Right ventricle myocardium superior (tissue), 1 donor: ENCODE measurements around the gene UBE2G2. TPM values are rescaled to one million over a fixed set of nuclear protein-coding genes. Genes with fewer than 3 reads are reported as not detected.

ENCODE experiments used
- ATAC-seq: fragments of 200-7000 bp; cut with Tn5 transposase; one replicate; pipeline ENCODE4 v1.9.1; 2020; ENCODE audit warnings: mild to moderate bottlenecking; ENCODE audit not compliant: poor library complexity
- DNase-seq: peaks from one replicate; pipeline ENCODE4 v3.0.0-alpha.2; 2020
- intact Hi-C: fragments of 100-400 bp; cut with DNase I; formaldehyde crosslinking; loops from one replicate; pipeline ENCODE4 v1.11.2; 2022
- long read RNA-seq: library from polyadenylated mRNA; unstranded; transcript quantifications from one replicate; pipeline ENCODE4 v2.0.0, GENCODE V29; 2021
- total RNA-seq: library from RNA; stranded (reverse); fragmentation: NEBNext Ultra II Directional; extraction: Animal tissue kit (Norgen Biotek cat#: 25700); gene quantifications from one replicate; pipeline ENCODE4 v1.2.1, GENCODE V29; 2021
- donor health status: DM: no; HTN: yes; CAD: no; lungs with severe emphysema.

Gene UBE2G2
- 64.5 TPM for total RNA-seq
- long read RNA-seq, full-length matches to known transcripts, result 111 of 132 reads
- long read RNA-seq, partial matches to known transcripts, result 8 of 132 reads
- long read RNA-seq, other reads (novel, unspliced or antisense), result 13 of 132 reads

- intact Hi-C loops, result loop anchor here (5.0 kb wide), 1 partner anchor 76 kb away; no protein-coding TSS in a partner anchor
- peak; percentile 98 for ATAC-seq
- DNase-seq, result peak; percentile 90
Observed at GRCh38 chr21:44801468-44802395, at the start of gene UBE2G2. Gene UBE2G2, minus strand, starts transcription at chr21:44801820. Its CDS starts 72 bp downstream, at chr21:44801748.

- intact Hi-C loops, result no loop called here
- ATAC-seq (no peak), DNase-seq (peak; percentile 47)
Observed at GRCh38 chr21:44850905-44851657, 49.5 kb upstream of the UBE2G2 start.

GRCh38 chr21:44850208-44850800 lies 48.7 kb upstream of the UBE2G2 start:
- intact Hi-C loops, result no loop called here
- ATAC-seq, result no peak
- peak; percentile 37 for DNase-seq

GRCh38 chr21:44849616-44850130 lies 48.1 kb upstream of the UBE2G2 start:
- intact Hi-C loops, result no loop called here
- ATAC-seq, result no peak
- peak; percentile 33 for DNase-seq

- intact Hi-C loops, result no loop called here
- DNase-seq (peak; percentile 27), ATAC-seq (no peak)
Observed at GRCh38 chr21:44848821-44849521, 47.4 kb upstream of the UBE2G2 start.

- ATAC-seq (no peak), DNase-seq (peak; percentile 40)
- intact Hi-C loops, result no loop called here
Observed at GRCh38 chr21:44847261-44848056, 45.8 kb upstream of the UBE2G2 start.

GRCh38 chr21:44846485-44847260 lies 45.1 kb upstream of the UBE2G2 start:
- intact Hi-C loops, result no loop called here
- DNase-seq (peak; percentile 72), ATAC-seq (peak; percentile 49)

GRCh38 chr21:44846224-44846484 lies 44.5 kb upstream of the UBE2G2 start:
- intact Hi-C loops, result no loop called here
- DNase-seq (no peak), ATAC-seq (no peak)

- DNase-seq, result peak; percentile 87
- ATAC-seq, result peak; percentile 71
- intact Hi-C loops, result no loop called here
Observed at GRCh38 chr21:44845418-44846223, 44.0 kb upstream of the UBE2G2 start.

- ATAC-seq (no peak), DNase-seq (peak; percentile 24)
- intact Hi-C loops, result no loop called here
Observed at GRCh38 chr21:44844256-44844655, 42.6 kb upstream of the UBE2G2 start.

GRCh38 chr21:44842721-44843445 lies 41.3 kb upstream of the UBE2G2 start:
- ATAC-seq (no peak), DNase-seq (peak; percentile 23)
- intact Hi-C loops, result no loop called here

GRCh38 chr21:44842087-44842486 lies 40.5 kb upstream of the UBE2G2 start:
- DNase-seq (peak; percentile 6), ATAC-seq (no peak)
- intact Hi-C loops, result no loop called here

GRCh38 chr21:44840771-44841170 lies 39.2 kb upstream of the UBE2G2 start:
- ATAC-seq, result no peak
- intact Hi-C loops, result no loop called here

GRCh38 chr21:44838951-44839350 lies 37.3 kb upstream of the UBE2G2 start:
- DNase-seq (no peak), ATAC-seq (no peak)
- intact Hi-C loops, result no loop called here

More at GRCh38 chr21:44840771-44841170, 39.2 kb upstream of the UBE2G2 start:
- DNase-seq, result no peak

- no peak for DNase-seq
- intact Hi-C loops, result no loop called here
- ATAC-seq, result no peak
Observed at GRCh38 chr21:44838039-44838895, 36.6 kb upstream of the UBE2G2 start.
